Esophagus mucosa (tissue), 1 donor: Measurements from ENCODE around the gene STX7. TPM values are rescaled to one million over a fixed set of nuclear protein-coding genes. Genes with fewer than 3 reads are reported as not detected.

Experiments used
- ATAC-seq: fragments of 200-7000 bp; cut with Tn5 transposase; one replicate; pipeline ENCODE4 v1.9.1; 2020
- total RNA-seq: library from RNA; stranded (reverse); gene quantifications from one replicate; pipeline ENCODE4 v1.2.4, GENCODE V29; 2023
- donor health status: DM: yes; HTN: yes; CAD: no.

STX7 gene
- total RNA-seq, 1 donor from 2014 or later: 38.3 TPM

- ATAC-seq: no peak
These were observed 100.0 kb downstream of the STX7 start for GRCh38 chr6:132412656-132413498.

GRCh38 chr6:132411296-132411695 is 101.6 kb downstream of the STX7 start:
- ATAC-seq: no peak

- no peak for ATAC-seq
These were observed 102.1 kb downstream of the STX7 start for GRCh38 chr6:132410830-132411229.

GRCh38 chr6:132405143-132405915 is 107.6 kb downstream of the STX7 start:
- ATAC-seq: no peak

GRCh38 chr6:132404736-132405135 is 108.2 kb downstream of the STX7 start:
- no peak for ATAC-seq

- no peak for ATAC-seq
These were observed 108.6 kb downstream of the STX7 start for GRCh38 chr6:132404330-132404729.

- ATAC-seq: no peak
These were observed 111.2 kb downstream of the STX7 start for GRCh38 chr6:132401618-132402285.

- peak; percentile 92 for ATAC-seq
These were observed 111.9 kb downstream of the STX7 start, which contains the start of gene MOXD1 for GRCh38 chr6:132400883-132401617. Gene MOXD1, minus strand, starts transcription at chr6:132401475. Its CDS starts 49 bp downstream, at chr6:132401426.

- peak; percentile 35 for ATAC-seq
These were observed 112.4 kb downstream of the STX7 start for GRCh38 chr6:132400555-132400882.

- ATAC-seq: no peak
These were observed 113.4 kb downstream of the STX7 start for GRCh38 chr6:132399376-132400074.

Other genes starting within 250 kb of the STX7 start
- 31.4 TPM for gene MOXD1, start 111.6 kb downstream of the STX7 start, total RNA-seq
- gene TAAR9, start 25.2 kb upstream of the STX7 start, total RNA-seq: not detected
- not detected for gene TAAR8, start 39.6 kb upstream of the STX7 start, total RNA-seq
- not detected for gene TAAR6, start 57.2 kb upstream of the STX7 start, total RNA-seq
- gene TAAR5, start 76.6 kb upstream of the STX7 start, total RNA-seq: not detected
- gene TAAR2, start 111.2 kb upstream of the STX7 start, total RNA-seq: not detected
- not detected for gene TAAR1, start 146.1 kb upstream of the STX7 start, total RNA-seq
- gene VNN1, start 200.9 kb upstream of the STX7 start, total RNA-seq: 0.12 TPM
- 0.28 TPM for gene VNN2, start 244.8 kb upstream of the STX7 start, total RNA-seq